NCI-H82 treated with DMSO at 0.1 percent for 48 hours (cell line): ENCODE data around the gene APEH.
"Not testable (repeated sequence)": the region's sequence is repeated elsewhere in the genome, so short reads cannot be mapped to it uniquely, and the experiment has no call there.

Experiments
- DNase-seq: peaks from one replicate; lab custom pipeline; 2025; ENCODE audit not compliant: unreplicated experiment; lab: John Stamatoyannopoulos, UW

The APEH gene

DNA sequence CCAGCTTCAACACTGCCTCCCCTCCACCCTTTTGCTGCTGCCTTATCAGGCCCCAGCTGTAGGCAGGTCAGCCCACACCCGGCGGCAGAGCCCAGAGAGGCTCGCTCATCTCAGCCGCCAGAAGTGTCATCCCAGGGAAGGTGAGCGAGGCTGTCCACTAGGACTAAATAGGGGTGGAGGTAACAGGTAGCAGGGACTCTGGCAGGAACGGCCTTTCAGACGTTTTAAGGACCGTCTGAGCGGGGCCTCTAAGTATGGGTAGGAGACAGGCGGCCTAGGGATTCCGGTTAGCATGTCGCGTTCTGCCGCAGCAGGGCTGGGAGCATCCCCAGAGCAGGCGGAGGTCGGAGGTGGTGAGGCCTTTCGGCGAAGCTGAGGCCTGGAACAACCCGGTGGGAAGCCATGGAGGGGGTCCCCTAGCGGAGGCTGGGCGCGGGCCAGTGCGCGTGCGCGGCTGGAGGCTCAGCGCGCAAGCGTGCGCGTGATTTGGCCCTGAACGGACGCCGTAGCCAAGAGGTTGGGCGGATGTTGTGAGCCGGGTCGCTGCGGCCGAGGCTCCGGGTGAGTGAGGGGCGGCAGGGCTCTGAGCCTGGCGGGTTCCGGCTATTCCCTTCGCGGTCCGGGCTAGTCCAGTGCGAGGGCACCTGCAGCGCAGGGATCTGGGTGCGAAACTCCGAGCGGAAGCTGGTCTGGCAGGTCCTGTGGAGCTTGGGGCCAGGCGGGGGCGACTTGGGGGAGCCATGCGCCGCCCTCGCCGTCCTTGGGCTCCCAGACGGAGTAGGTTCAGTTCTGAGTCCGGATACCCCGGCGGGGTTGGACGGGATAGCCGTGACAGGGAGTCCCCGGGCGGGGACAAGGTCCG, 15.1 kb downstream of the APEH start, which contains the start of the genes MST1 and RNF123:
TSS of gene MST1 (minus strand) at position 429 of the 862 bp plus-strand sequence. CDS start 783 bp downstream, outside the sequence.
TSS of gene RNF123 (plus strand) at position 512 of the 862 bp plus-strand sequence. CDS start 1,609 bp downstream, outside the sequence.
- DNase-seq, result no peak

DNA sequence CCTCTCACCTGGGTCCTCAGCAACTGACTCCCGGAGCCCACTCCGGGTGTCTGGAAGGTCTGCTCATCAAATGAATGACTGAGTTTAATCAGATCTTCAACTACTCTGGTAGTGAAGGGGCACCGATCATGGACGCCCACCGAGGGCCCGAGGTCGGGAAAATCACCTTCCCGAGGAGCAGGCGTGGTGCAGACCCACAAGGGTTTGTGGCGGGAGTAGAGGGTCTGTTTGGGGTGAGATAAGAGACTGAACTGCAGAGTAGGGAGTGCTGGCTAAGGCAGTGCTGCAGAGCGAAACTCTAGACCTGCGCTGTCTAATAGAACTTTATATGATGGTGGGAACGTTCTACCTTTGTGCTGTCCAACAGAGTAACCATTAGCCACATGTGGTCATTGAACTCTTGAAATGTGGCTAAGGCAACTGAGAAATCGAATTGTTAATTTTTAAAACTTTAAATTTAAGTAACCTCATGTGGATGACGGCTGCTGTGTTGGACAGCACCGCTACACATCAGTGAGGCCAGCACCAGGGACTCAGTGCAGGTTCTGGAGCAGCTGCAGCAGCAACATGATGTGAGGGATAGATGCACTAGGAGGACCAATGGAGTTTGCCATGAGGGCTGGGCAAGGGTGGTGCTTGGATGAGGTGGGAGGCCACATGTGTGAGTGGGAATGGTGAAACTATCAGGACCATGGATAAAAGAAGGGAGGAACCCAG, 15.9 kb downstream of the APEH start:
- DNase-seq, result not testable (repeated sequence)

DNA sequence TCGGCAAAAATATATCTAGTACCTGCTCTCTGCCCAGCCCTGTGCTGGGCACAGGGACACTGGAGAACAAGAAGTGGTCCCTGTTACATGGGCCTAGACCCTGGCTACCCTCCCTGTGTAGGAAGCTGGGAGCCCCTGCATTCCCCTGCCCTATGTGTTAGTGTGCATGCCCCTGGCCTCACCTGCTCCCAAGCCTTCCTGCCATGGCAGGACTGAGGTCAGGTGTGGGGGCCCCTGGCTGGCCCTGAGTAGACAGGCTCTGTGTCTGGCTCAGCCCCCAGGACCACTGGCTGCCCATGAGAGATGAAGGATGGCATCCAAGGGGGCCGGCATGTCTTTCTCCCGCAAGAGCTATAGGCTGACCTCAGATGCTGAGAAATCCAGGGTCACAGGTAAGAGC, 16.7 kb downstream of the APEH start:
- DNase-seq, result not testable (repeated sequence)

DNA sequence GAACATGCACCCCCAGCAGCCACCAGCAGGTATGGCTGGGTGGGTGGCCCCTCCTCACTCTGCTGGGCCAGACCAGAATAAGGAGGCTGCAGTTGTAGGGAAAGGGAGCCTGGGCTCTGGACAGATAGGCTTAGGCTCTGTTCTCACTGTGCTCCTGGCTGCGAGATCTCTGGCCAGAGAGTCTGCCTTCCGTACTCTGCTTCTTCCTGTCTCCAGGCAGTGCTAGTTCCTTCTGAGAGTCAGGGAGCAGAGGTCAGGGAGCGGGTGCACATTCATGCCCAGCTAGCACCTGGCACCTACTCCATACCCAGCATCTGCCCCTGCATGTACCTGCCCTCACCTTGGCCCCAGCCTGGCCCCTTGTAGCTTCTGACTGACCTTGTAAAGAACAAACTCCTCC, 17.3 kb downstream of the APEH start:
- not testable (repeated sequence) for DNase-seq

DNA sequence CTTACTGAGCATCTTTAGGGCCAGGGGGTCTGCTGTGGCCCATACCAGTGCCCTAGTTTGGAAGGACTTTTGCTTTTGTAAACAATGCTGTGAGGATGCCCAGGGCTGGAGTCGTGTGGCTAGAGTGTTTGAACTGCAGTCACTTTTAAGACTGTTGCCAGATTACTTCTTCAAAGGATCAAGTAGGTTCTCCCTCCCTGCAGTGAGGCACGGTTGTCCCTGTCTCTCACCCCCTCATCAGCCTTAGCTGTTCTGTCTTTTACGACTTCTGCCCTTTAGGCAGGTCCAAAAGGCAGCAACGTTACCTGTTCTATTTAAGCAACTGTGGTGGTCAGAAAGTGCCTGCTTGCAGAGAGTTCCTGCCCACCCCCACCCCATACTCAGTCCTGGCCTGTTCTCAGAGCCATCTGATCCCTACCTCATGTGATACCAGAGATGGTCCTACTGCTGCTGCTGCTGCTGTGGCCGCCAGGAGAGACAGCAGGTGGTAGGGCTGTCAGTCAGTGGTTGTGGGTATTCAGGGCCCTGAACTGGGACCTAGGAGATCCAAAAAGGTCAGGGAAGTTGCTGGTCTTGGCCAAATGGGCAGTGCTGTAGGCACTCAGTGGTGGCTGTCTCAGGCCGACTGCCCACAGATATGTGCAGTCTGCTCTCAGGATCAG, 20.4 kb downstream of the APEH start:
- not testable (repeated sequence) for DNase-seq

DNA sequence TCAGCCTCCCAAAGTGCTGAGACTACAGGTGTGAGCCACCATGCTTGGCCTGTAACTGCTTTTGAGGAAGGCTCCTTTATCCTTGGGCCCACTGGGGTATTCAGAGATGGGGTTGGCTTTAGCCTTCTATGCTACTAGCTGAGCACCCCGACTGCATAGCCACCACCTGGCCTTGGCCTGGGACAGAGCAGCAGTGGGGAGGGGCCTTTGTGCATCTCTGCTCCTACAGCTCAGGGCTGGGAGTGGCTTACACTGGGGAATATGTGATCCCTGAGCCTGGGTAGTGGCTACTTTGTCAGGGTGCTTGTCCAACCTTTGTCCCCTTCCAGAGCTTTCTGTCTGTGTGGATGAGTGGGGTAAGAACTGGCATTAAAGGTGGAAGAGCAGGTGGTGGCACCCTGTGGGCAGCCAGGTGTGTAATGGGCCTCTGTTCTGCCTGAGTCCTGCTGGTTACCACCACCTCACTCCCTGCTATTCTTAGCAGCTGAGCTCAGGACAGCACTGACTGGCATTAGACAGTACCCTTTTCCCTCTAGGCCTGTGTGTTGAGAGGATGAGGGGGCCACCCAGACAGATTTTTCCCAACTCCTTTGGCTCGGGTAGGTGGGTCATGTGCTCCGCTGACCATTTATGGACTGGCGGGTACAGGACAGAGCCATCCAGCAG, 21.3 kb downstream of the APEH start:
- not testable (repeated sequence) for DNase-seq

DNA sequence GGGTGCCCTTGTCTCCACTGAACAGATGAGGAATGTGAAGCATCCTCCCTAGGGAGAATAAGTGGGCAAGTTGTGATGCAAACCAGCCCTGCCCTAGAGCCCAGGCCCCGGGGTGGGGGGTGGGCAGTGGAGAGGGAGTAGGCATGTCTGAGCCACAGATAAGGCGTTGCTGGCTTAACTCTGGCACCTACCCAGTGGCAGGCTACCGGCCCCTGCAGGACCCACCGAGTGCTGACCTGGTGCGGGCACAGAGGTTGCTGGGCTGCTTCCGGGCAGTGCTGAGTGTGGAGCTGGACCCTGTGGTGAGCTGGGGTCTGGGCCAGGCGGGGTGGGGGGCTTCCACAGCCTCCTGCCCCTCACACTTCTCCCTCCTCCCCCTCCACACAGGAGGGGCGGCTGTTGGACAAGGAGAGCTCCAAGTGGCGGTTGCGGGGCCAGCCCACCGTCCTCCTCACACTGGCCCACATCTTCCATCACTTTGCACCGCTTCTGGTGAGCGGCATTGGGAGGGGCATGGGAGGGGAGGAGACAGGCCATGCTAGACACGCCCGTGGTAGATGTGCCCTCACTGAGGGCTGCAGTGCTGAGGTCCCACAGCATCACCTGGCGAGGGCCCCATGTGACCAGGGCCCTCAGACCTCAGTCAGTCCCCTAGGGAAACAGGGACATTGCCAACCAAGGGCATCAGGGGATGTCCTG, 25.3 kb downstream of the APEH start:
- no peak for DNase-seq

DNA sequence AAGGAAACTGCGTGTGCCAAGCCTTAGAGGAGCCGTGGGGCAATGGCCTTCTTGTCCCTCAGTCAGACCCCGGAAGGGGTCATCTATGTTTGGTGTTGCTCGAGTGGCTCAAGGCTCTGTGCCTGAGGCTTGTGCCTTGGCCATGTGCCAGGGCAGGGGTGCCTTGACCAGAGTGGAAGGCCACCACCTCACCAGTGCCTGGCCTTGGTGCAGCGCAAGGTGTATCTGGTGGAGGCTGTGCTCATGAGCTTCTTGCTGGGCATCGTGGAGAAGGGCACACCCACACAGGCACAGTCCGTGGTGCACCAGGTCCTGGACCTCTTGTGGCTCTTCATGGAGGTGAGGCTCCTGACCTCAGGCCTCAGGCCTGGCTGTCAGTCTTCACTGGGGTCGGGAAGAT, 25.9 kb downstream of the APEH start:
- no peak for DNase-seq

DNA sequence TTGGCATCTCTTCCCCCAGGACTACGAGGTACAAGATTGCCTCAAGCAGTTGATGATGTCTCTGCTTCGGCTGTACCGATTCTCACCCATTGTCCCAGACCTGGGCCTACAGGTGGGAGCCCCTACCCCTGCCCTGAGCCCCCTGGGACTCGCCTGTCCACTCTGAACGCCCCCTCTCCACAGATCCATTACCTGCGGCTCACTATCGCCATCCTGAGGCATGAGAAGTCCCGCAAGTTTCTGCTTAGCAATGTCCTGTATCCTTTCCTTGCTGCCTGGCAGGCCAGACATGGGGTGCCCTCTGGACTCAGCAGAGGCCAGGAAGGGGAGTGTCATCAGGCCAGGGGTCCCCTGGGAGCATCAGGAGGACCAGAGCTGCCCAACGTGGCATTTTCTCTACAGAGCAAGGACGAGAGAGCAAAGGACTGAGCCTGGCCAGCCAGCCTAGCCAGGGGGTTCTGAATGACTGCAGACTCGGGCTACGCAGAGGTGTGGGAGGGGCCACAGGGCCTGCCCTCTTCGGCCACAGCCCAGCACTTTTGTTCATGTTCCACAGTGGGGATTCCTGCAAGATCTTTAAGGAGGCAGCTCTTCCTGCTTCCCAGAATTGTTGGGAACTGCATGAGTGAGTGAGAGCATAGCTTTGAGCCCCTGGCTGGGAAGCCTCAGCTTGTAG, 26.4 kb downstream of the APEH start:
- no peak for DNase-seq

DNA sequence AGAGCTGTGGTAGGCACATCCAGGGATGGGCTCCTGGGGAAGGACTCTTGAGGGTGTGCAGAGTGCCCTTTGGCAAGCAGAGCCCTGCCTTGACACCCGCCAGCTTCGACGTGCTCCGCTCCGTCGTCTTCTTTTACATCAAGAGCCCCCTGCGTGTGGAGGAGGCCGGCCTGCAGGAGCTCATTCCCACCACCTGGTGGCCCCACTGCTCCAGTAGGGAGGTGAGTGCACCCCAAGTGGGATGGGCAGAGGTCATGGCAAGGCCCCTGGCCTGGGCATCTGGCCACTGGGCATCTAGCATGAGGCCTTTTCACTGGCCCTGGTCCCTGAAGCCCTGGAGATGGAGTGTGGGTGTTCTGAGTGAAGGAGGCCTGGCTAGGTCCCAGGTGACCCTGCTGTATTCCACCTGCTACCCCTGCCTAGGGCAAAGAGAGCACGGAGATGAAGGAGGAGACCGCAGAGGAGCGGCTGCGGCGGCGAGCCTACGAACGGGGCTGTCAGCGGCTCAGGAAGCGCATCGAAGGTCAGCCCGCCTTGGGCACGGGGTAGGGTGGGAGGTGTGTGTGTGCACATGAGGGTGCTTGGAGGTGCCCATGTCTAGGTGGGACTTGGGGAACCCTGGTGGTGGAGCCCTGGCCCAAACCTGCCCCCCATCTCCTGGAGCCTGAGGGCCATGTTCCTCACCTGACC, 27.4 kb downstream of the APEH start:
- no peak for DNase-seq

DNA sequence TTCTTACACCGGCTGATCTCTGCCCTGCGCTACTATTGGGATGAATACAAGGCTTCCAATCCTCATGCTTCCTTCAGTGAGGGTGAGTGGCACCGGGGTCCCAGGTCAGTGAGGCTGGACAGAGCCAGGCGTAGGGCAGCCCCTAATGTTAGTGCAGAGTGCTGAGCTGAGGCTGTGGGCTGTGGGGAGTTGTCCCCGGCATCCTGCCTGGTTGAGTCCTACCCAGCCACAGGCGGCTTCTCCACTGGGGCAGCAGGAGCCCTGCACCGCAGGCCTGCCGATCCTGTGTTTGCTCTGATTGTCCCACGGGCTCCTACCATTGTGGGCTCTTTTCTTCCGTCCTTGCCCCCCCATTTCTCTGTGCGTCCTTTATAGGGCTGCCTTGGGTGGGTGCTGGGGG, 28.5 kb downstream of the APEH start:
- DNase-seq, result no peak

DNA sequence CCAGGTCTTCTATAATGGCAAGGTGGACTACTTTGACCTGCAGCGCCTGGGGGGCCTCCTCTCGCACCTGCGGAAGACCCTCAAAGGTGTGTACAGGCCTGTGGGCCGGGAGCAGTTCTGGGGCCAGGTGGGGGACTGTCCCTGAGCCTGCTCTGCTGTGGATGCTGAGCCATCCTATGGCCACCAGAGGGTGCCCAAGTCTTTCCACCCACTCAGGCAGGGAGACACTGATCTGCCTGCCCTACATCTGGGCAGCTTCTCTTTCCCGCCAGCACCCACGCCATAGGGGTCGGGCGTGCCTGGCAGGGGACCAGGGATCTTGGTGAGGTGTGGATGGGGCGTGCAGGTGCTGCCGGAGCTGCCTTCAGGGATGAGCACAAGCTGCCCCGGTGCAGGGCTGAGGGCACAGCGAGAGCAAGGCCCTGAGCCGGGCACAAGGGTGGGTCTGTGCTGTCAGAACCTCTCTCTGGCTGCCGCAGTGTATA, 29.3 kb downstream of the APEH start:
- no peak for DNase-seq

DNA sequence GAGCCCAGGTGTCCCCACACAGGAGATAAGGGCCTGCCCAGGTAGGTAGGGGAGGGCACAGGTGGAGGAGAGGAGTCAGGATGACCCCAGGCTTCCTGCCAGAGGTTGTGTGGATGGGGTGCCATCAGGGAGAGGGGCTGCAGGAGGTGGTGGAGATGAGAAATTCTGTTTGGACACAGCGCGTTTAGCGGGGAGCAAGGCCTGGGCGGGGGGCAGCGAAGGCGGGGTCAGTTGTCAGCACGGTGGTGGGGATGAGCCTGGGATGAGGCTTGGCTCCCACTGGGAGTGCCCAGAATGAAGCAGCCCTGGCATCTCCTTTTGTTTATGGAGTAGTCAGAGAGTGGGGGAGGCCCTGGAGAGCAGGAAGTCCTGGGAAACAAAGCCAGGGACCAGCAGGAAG, 29.8 kb downstream of the APEH start:
- no peak for DNase-seq

DNA sequence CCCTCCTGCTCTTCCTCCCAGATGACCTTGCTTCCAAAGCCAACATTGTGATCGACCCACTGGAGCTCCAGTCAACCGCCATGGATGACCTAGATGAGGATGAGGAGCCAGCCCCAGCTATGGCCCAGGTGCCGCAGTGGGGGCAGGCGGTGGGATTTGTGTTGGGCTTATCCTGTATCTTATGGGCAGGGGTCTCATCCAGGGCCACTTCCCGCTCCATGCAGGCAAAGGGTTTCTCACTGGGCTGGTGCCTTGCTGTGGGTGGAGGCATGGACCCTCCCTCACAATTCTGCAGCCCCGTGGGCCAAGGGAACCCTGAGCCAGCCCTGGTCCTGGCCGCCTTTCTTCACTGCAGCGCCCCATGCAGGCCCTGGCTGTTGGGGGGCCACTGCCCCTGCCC, 30.5 kb downstream of the APEH start:
- no peak for DNase-seq

DNA sequence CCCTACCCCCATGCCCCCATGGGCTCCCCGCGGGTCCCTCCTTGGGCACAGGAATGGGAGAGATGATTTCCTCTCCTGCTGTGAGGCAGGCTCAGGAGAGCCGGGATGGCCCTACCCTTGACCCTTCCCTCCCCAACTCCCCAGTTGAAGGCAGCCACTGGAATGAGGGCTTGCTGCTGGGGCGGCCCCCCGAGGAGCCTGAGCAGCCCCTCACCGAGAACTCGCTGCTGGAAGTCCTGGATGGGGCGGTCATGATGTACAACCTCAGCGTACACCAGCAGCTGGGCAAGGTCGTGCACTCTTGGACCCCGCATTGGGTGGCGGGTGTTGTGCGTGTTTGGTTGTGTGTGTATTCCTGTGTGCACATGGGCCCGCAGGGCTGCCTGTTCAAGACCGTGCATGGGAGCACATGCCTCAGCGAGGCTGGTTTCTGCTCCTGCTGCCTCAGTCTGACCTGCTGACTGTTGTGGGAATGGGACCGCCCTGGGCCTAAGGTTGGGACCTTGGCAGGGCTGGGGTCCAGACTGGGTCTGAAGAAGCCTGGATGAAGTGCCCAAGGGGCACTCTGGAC, 31.3 kb downstream of the APEH start:
- DNase-seq, result no peak

DNA sequence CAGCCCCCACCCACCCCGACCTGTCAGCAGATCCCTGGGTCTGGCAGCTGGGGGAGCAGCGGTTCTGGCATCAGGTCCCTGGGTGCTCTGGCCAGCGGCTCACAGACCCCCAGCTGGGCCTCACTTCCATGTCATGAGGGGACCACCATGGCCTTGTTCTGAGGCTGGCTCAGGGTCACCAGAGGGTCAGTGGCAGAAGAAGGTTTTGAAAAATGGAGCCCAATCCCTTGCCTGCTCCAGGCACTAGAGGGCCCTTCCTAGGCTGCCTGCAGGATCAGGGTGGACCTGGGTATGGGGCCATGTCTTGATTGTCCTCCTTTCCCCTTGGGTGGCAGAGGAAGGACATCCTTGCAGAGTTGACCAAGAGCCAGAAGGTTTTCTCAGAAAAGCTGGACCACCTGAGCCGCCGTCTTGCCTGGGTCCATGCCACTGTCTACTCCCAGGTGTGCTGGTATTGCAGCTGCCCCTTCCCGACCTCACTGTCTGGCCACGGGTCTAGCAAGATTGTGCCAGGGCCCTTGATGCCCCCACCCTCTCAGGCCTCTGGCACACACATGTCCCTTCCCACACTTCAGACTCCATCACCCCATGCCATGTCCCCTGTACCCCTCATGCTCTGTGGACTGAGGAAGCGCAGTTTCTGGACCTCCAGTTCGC, 32.4 kb downstream of the APEH start:
- DNase-seq, result no peak

DNA sequence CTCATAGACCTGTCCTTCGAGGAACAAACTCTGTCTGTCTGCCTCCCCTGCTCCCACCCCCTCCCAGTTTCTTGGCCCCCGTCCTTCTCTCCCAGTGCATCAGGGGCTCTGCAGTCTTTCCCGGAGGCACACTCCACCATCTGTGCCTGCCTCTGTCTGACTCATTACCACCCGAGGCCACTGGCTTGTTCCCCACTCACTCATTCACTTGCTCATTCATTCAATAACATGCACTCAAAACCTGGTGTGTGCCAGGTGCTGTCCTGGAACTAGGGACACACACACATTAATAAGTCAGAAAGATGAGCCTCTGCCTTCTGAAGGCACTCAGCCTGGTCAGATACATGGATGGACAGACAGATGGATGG, 32.9 kb downstream of the APEH start:
- no peak for DNase-seq

DNA sequence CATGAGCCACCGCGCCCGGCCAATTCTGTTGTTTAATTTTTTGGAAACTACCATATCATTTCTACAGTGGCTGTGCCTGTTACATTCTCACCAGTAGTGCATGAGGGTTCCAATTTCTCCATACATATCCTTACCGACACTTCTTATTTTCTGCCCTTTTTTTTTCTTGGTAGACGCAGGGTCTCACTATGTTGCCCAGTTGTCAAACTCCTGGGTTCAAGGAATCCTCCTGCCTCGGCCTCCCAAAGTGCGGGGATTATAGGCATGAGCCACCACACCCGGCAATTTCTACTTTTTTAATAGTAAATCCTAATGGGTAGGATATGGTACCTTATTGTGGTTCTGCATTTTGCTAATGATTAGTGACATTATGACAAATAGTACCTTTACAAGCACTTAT, 35.7 kb downstream of the APEH start:
- no peak for DNase-seq
